Uterus (tissue), 2 donors: ENCODE data around the gene INKA1.

Experiments
- CTCF ChIP-seq, 4 experiments: fragments of 200-600 bp in 2 of 4; fragments of 450-650 bp in 2 of 4; sonication (generic) in 2 of 4; IDR thresholded peaks; one replicate each; pipeline ENCODE4 v1.5.1; 2016 to 2019; ENCODE audit warnings: antibody characterized with exemption in 4 of 4, mild to moderate bottlenecking in 2 of 4, moderate library complexity in 1 of 4
- POLR2A ChIP-seq, 2 donors: fragments of 450-650 bp; IDR thresholded peaks; one replicate each; pipeline ENCODE4 v1.6.1; 2016; ENCODE audit warnings: antibody characterized with exemption in 2 of 2, mild to moderate bottlenecking in 1 of 2, moderate library complexity in 1 of 2

- TF ChIP-seq CTCF (IDR thresholded peaks at IDR 0.05) (no peak), POLR2A (IDR thresholded peaks at IDR 0.05) (no peak)
Observed at GRCh38 chr3:49794431-49794830, 8.6 kb upstream of the INKA1 start.
